Transverse colon (tissue), 4 donors: Measurements from ENCODE around the gene SMAD5. TPM values are rescaled to one million over a fixed set of nuclear protein-coding genes. Genes with fewer than 3 reads are reported as not detected.

ENCODE experiments used
- DNase-seq: peaks from one replicate; pipeline ENCODE4 v3.0.0-alpha.2; 2019
- H3K27ac ChIP-seq, 4 donors: fragments of 200-600 bp; sonication (generic); 2 replicates each; pipeline ENCODE4 v1.5.1; 2016 to 2018; ENCODE audit warnings: inconsistent platforms in 4 of 4
- H3K27me3 ChIP-seq: fragments of 200-600 bp; sonication (generic); 2 replicates; pipeline ENCODE4 v1.5.1; 2017; ENCODE audit warnings: inconsistent platforms
- H3K36me3 ChIP-seq, 4 donors: fragments of 200-600 bp; sonication (generic); 2 replicates each; pipeline ENCODE4 v1.5.1; 2017 to 2019; ENCODE audit warnings: inconsistent platforms in 4 of 4
- H3K4me1 ChIP-seq, 4 donors: fragments of 200-600 bp; sonication (generic); 2 replicates each; pipeline ENCODE4 v1.5.1; 2017 to 2020; ENCODE audit warnings: inconsistent platforms in 4 of 4
- H3K4me3 ChIP-seq, 4 donors: fragments of 200-600 bp; sonication (generic); 1 replicate in 1 of 4; 2 replicates in 3 of 4; pipeline versions ENCODE4 v1.5.1 to v1.6.1; 2017 to 2019; ENCODE audit warnings: inconsistent platforms in 4 of 4
- H3K9me3 ChIP-seq, 2 donors: fragments of 200-600 bp; sonication (generic); 2 replicates each; pipeline ENCODE4 v1.5.1; 2017 to 2019; ENCODE audit warnings: inconsistent platforms in 2 of 2
- CTCF ChIP-seq, 5 experiments: fragments of 200-600 bp in 3 of 5; fragments of 450-650 bp in 2 of 5; sonication (generic) in 3 of 5; IDR thresholded peaks; 1 replicate in 2 of 5; 2 replicates in 3 of 5; pipeline ENCODE4 v1.5.1; 2016 to 2017; ENCODE audit warnings: antibody characterized with exemption in 5 of 5, inconsistent platforms in 3 of 5, mild to moderate bottlenecking in 2 of 5, moderate library complexity in 1 of 5
- EP300 ChIP-seq: sonication (generic); formaldehyde crosslinking; IDR thresholded peaks from one replicate; pipeline ENCODE4 v1.6.1; 2017; ENCODE audit warnings: antibody characterized with exemption, low read depth
- POLR2A ChIP-seq: fragments of 450-650 bp; IDR thresholded peaks from one replicate; pipeline ENCODE4 v1.6.1; 2016; ENCODE audit warnings: antibody characterized with exemption, mild to moderate bottlenecking, moderate library complexity
- POLR2AphosphoS5 ChIP-seq, 3 donors: sonication (generic); formaldehyde crosslinking; IDR thresholded peaks; one replicate each; pipeline ENCODE4 v1.6.1; 2016; ENCODE audit warnings: antibody characterized with exemption in 3 of 3
- WGBS, 2 donors: methylation state at CpG; one replicate each; pipeline ENCODE4 v1.1.5; 2018; ENCODE audit warnings: low coverage in 1 of 2; 5-methylcytosine and 5-hydroxymethylcytosine counted together
- in situ Hi-C, 4 donors: fragments of 200-750 bp; cut with MboI; loops; one replicate each; pipeline versions ENCODE4 v1.15.0 to v1.15.1; 2017; ENCODE audit warnings: low sequenced_read_pairs in 3 of 4, low pct_ligation_motif_present in 1 of 4, low pct_unique_long_range_greater_than_20kb in 1 of 4
- intact Hi-C: fragments of 100-400 bp; cut with DNase I; formaldehyde crosslinking; loops from one replicate; pipeline ENCODE4 v1.15.1; 2023; ENCODE audit warnings: low total_unique reads
- total RNA-seq, 4 donors: library from RNA; depleted of rRNA; stranded (reverse); fragments of >200 nt; gene quantifications; one replicate each; pipeline ENCODE4 v1.1.0, GENCODE V29; 2016

SMAD5 gene
- total RNA-seq, 4 donors from 2014 or later: 14.2 to 272 (median 32.7) TPM

DNA sequence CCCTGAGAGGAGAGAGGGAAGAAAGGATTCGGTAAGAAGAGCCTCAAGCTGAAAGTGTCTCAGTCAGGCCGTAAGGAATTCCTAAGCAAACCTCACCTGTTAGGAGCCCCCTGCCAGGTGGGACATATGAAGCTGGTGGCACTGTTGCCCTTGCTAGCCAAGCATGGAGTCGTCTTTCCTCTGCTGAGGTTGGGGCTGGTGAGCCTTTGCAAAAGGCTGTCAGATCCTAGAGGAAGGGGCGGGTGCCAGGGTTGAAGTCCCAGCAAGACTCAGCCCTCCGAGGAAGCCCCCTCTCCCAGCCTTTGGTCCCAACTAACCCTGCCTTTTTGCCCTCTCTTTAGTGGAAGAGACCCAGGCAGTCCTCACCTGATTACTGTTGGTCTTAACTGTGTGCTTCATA is 65.8 kb downstream of the SMAD5 start:
- Histone ChIP-seq H3K4me1 (peaks cover 0 to 3% (median 0%) of the 10 kb centered on the region in 4 donors), H3K9me3 (no peaks in the 10 kb centered on the region), H3K4me3 (no peak overlapping the region), H3K27me3 (peaks cover 6% of the 10 kb centered on the region), H3K27ac (no peak overlapping the region), H3K36me3 (no peaks in the 10 kb centered on the region)
- intact Hi-C loops: no loop called here
- DNase-seq: no peak
- in situ Hi-C loops: no loop called here
- TF ChIP-seq EP300 (no peak), CTCF (IDR thresholded peaks at IDR 0.05) (no peak), POLR2AphosphoS5 (IDR thresholded peaks at IDR 0.05) (no peak), POLR2A (no peak)
- WGBS, 2 donors: 75 to 85% methylated on average over 3 to 5 of the region's 5 CpGs

DNA sequence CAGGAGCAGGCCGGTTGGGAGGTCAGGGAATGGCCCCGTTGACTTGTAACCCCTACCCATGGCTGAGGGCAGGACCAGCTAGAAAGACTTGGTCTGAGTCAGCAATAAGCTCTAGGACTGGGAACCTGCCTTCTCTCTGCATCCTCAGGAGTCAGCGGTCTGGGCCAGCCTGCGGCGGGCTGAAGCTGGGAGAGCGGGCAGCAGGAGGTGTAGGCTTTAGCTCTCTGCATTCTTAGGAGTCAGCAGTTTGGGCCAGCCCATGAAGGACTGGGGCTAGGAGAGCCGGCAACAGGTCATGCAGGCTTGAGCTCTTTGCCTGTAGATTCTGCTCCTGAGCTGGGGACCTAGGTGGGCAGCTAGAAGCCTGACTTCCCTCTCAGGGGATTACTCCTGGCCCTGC is 66.8 kb downstream of the SMAD5 start:
- no peaks in the 10 kb centered on the region for H3K27me3 ChIP-seq
- 81 to 92% methylated on average over 2 to 6 of the region's 7 CpGs for WGBS, 2 donors
- no peaks in the 10 kb centered on the region for H3K9me3 ChIP-seq
- in situ Hi-C loops (no loop called here), intact Hi-C loops (no loop called here)
- TF ChIP-seq POLR2A (no peak), EP300 (no peak), POLR2AphosphoS5 (IDR thresholded peaks at IDR 0.05) (no peak), CTCF (IDR thresholded peaks at IDR 0.05) (no peak)
- H3K27ac ChIP-seq: no peak overlapping the region
- no peaks in the 10 kb centered on the region for H3K4me1 ChIP-seq
- DNase-seq: no peak
- no peak overlapping the region for H3K4me3 ChIP-seq
- no peaks in the 10 kb centered on the region for H3K36me3 ChIP-seq

DNA sequence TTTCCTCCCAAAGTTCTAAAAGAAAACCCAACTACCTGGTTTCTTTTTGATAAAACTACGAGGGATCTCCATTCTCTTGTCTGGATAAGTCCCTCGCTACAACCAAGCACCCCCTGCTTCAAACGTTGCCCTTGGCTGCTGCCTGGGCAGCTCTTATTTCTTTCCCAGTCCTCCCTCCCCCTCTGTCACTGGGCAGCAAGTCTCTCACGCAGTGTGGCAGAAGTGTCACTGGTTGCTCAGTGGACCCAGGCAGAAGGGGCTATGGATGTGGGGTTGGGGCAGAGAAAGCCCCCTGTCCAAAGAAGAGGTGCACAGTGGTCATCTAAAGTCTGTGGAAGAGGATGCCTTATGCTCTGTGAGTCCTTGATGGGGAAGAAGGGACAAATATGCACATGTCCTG is 67.5 kb downstream of the SMAD5 start:
- no peak overlapping the region for H3K4me3 ChIP-seq
- intact Hi-C loops: no loop called here
- 76 to 79% methylated on average over 3 to 4 of the region's 4 CpGs for WGBS, 2 donors
- no peak for TF ChIP-seq POLR2A
- no peak overlapping the region for H3K27ac ChIP-seq
- H3K9me3 ChIP-seq: no peaks in the 10 kb centered on the region
- H3K27me3 ChIP-seq: no peaks in the 10 kb centered on the region
- no peaks in the 10 kb centered on the region for H3K4me1 ChIP-seq
- no peak for DNase-seq
- no peaks in the 10 kb centered on the region for H3K36me3 ChIP-seq
- in situ Hi-C loops: loop anchor here in 2 of 4 donors (10.0 to 25.0 kb wide), 2 partner anchors 255 to 638 kb away; no protein-coding TSS in a partner anchor

- no peak for DNase-seq
- 78% methylated on average over 3 of the region's 3 CpGs; no CpG with 5 or more reads in 1 of the 2 donors for WGBS, 2 donors
- intact Hi-C loops (no loop called here), in situ Hi-C loops (loop anchor here in 2 of 4 donors (10.0 to 25.0 kb wide), 2 partner anchors 256 to 638 kb away; no protein-coding TSS in a partner anchor)
- Histone ChIP-seq H3K4me1 (no peaks in the 10 kb centered on the region), H3K36me3 (no peaks in the 10 kb centered on the region), H3K4me3 (no peak overlapping the region), H3K9me3 (no peaks in the 10 kb centered on the region), H3K27ac (no peak overlapping the region), H3K27me3 (no peaks in the 10 kb centered on the region)
- no peak for TF ChIP-seq POLR2A
- no peak for TF ChIP-seq CTCF (IDR thresholded peaks at IDR 0.05)
- no peak for TF ChIP-seq EP300
- TF ChIP-seq POLR2AphosphoS5 (IDR thresholded peaks at IDR 0.05): no peak
Measured at GRCh38 chr5:136200761-136201160, 68.1 kb downstream of the SMAD5 start.

- H3K4me3 ChIP-seq: no peak overlapping the region
- no peak for DNase-seq
- intact Hi-C loops (no loop called here), in situ Hi-C loops (loop anchor here in 2 of 4 donors (10.0 to 25.0 kb wide), 2 partner anchors 257 to 640 kb away; no protein-coding TSS in a partner anchor)
- no peaks in the 10 kb centered on the region for H3K9me3 ChIP-seq
- no peaks in the 10 kb centered on the region for H3K4me1 ChIP-seq
- H3K27ac ChIP-seq: no peak overlapping the region
- 79% methylated on average over 4 of the region's 4 CpGs; no CpG with 5 or more reads in 1 of the 2 donors for WGBS, 2 donors
- TF ChIP-seq CTCF (IDR thresholded peaks at IDR 0.05) (no peak), POLR2A (no peak), EP300 (no peak)
- H3K36me3 ChIP-seq: no peaks in the 10 kb centered on the region
- H3K27me3 ChIP-seq: no peaks in the 10 kb centered on the region
Measured at GRCh38 chr5:136201870-136202269, 69.2 kb downstream of the SMAD5 start.
